HEK293 (cell line): ENCODE data around the gene SEMA3A.

Experiments
- BCL11A ChIP-seq: fragments of 450-650 bp; formaldehyde crosslinking; IDR thresholded peaks from 2 replicates; pipeline ENCODE4 v1.5.1; 2016; ENCODE audit warnings: low read depth, missing biosample characterization, missing genetic modification characterization
- CTCF ChIP-seq: fragments of 450-650 bp; formaldehyde crosslinking; IDR thresholded peaks from 2 replicates; pipeline ENCODE4 v1.5.1; 2016; ENCODE audit warnings: missing biosample characterization, missing genetic modification characterization
- REPIN1 ChIP-seq: fragments of 450-650 bp; formaldehyde crosslinking; IDR thresholded peaks from 2 replicates; pipeline ENCODE4 v1.5.1; 2017; ENCODE audit warnings: missing biosample characterization, missing genetic modification characterization, low read depth
- ZBTB44 ChIP-seq: fragments of 450-650 bp; IDR thresholded peaks from 2 replicates; pipeline ENCODE4 v1.5.1; 2018; ENCODE audit warnings: missing biosample characterization, mild to moderate bottlenecking, missing genetic modification characterization
- ZBTB7A ChIP-seq: fragments of 450-650 bp; formaldehyde crosslinking; IDR thresholded peaks from 2 replicates; pipeline ENCODE4 v1.5.1; 2016; ENCODE audit warnings: low read depth, missing biosample characterization, missing genetic modification characterization
- ZNF518A ChIP-seq: fragments of 450-650 bp; formaldehyde crosslinking; conservative IDR thresholded peaks from 2 replicates; pipeline ENCODE4 v1.5.1; 2016; ENCODE audit warnings: low read depth, missing biosample characterization, missing genetic modification characterization
- ZNF544 ChIP-seq: fragments of 450-650 bp; formaldehyde crosslinking; IDR thresholded peaks from 2 replicates; pipeline ENCODE4 v1.5.0; 2017; ENCODE audit warnings: missing biosample characterization, missing genetic modification characterization
- ZNF549 ChIP-seq: fragments of 450-650 bp; IDR thresholded peaks from 2 replicates; pipeline ENCODE4 v1.5.1; 2018; ENCODE audit warnings: missing biosample characterization, missing genetic modification characterization, mild to moderate bottlenecking, inconsistent platforms, moderate library complexity
- ZNF792 ChIP-seq: fragments of 450-650 bp; formaldehyde crosslinking; IDR thresholded peaks from 2 replicates; pipeline ENCODE4 v1.5.1; 2016; ENCODE audit warnings: missing biosample characterization, missing genetic modification characterization
- ZSCAN30 ChIP-seq: fragments of 450-650 bp; IDR thresholded peaks from 2 replicates; pipeline ENCODE4 v1.5.1; 2018; ENCODE audit warnings: missing biosample characterization, mild to moderate bottlenecking, missing genetic modification characterization, moderate library complexity
- ZSCAN5A ChIP-seq: fragments of 450-650 bp; formaldehyde crosslinking; IDR thresholded peaks from 2 replicates; pipeline ENCODE4 v1.5.1; 2016; ENCODE audit warnings: missing biosample characterization, missing genetic modification characterization
- TF ChIP-seq, protein P1 (sequence below): fragments of 450-650 bp; formaldehyde crosslinking; IDR thresholded peaks from 2 replicates; pipeline ENCODE4 v1.5.0; 2017; ENCODE audit warnings: missing biosample characterization, missing genetic modification characterization, borderline replicate concordance

- no peak for TF ChIP-seq CTCF (tag by site-specific recombination)
- no peak for TF ChIP-seq ZBTB44 (tag by site-specific recombination)
- TF ChIP-seq ZSCAN5A (tag by site-specific recombination), result no peak
- TF ChIP-seq ZSCAN30 (tag by site-specific recombination), result no peak
- TF ChIP-seq, protein P1, sequence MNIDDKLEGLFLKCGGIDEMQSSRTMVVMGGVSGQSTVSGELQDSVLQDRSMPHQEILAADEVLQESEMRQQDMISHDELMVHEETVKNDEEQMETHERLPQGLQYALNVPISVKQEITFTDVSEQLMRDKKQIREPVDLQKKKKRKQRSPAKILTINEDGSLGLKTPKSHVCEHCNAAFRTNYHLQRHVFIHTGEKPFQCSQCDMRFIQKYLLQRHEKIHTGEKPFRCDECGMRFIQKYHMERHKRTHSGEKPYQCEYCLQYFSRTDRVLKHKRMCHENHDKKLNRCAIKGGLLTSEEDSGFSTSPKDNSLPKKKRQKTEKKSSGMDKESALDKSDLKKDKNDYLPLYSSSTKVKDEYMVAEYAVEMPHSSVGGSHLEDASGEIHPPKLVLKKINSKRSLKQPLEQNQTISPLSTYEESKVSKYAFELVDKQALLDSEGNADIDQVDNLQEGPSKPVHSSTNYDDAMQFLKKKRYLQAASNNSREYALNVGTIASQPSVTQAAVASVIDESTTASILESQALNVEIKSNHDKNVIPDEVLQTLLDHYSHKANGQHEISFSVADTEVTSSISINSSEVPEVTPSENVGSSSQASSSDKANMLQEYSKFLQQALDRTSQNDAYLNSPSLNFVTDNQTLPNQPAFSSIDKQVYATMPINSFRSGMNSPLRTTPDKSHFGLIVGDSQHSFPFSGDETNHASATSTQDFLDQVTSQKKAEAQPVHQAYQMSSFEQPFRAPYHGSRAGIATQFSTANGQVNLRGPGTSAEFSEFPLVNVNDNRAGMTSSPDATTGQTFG (tag by site-specific recombination), result no peak
- no peak for TF ChIP-seq ZNF518A (tag by site-specific recombination)
- TF ChIP-seq ZNF549 (tag by site-specific recombination), result no peak
- TF ChIP-seq REPIN1 (tag by site-specific recombination), result no peak
- TF ChIP-seq ZNF544 (tag by site-specific recombination), result no peak
- no peak for TF ChIP-seq BCL11A (tag by site-specific recombination)
- no peak for TF ChIP-seq ZNF792 (tag by site-specific recombination)
- no peak for TF ChIP-seq ZBTB7A (tag by site-specific recombination)
Measured at GRCh38 chr7:84231157-84231556, 36.6 kb upstream of the SEMA3A start.
